Mesenchymal stem cell (in vitro differentiated cells and primary cell): ENCODE measurements around the gene PPP1R9B.

Experiments used
- DNase-seq: peaks from one replicate; pipeline ENCODE4 v3.0.0-alpha.2; 2013
- H2AFZ ChIP-seq: one replicate; pipeline ENCODE4 v1.6.1; 2013; ENCODE audit warnings: low read depth, mild to moderate bottlenecking, control low read depth, inconsistent platforms, low read length, moderate library complexity
- H2AK5ac ChIP-seq: 2 replicates; pipeline ENCODE4 v1.6.1; 2013; ENCODE audit warnings: low read length, moderate library complexity, mild to moderate bottlenecking, inconsistent platforms; ENCODE audit not compliant: severe bottlenecking
- H2BK120ac ChIP-seq: one replicate; pipeline ENCODE4 v1.6.1; 2013; ENCODE audit warnings: low read depth, mild to moderate bottlenecking, inconsistent platforms, low read length, moderate library complexity
- H2BK12ac ChIP-seq, 2 experiments: one replicate each; pipeline ENCODE4 v1.6.1; 2013; ENCODE audit warnings: inconsistent platforms in 2 of 2, low read length in 2 of 2, mild to moderate bottlenecking in 2 of 2, moderate library complexity in 2 of 2, control low read depth in 1 of 2
- H2BK15ac ChIP-seq: one replicate; pipeline ENCODE4 v1.6.1; 2013; ENCODE audit warnings: mild to moderate bottlenecking, low read depth, inconsistent platforms; ENCODE audit not compliant: poor library complexity, severe bottlenecking
- H2BK5ac ChIP-seq: 2 replicates; pipeline ENCODE4 v1.6.1; 2013; ENCODE audit warnings: low read depth, mild to moderate bottlenecking, low read length, control low read depth, inconsistent platforms; ENCODE audit not compliant: poor library complexity, severe bottlenecking
- H3K14ac ChIP-seq, 2 experiments: one replicate each; pipeline ENCODE4 v1.6.1; 2013; ENCODE audit warnings: inconsistent platforms in 2 of 2, low read length in 2 of 2, control low read depth in 1 of 2, mild to moderate bottlenecking in 1 of 2, moderate library complexity in 1 of 2
- H3K18ac ChIP-seq, 2 experiments: one replicate each; pipeline ENCODE4 v1.6.1; 2013; ENCODE audit warnings: inconsistent platforms in 2 of 2, low read length in 2 of 2, control low read depth in 1 of 2, low read depth in 1 of 2, mild to moderate bottlenecking in 1 of 2
- H3K23ac ChIP-seq, 2 experiments: one replicate each; pipeline ENCODE4 v1.6.1; 2013; ENCODE audit warnings: inconsistent platforms in 2 of 2, low read length in 2 of 2, mild to moderate bottlenecking in 2 of 2, moderate library complexity in 2 of 2, control low read depth in 1 of 2
- H3K27ac ChIP-seq: 2 replicates; pipeline ENCODE4 v1.5.1; 2013; ENCODE audit warnings: mild to moderate bottlenecking, moderate library complexity, low read length, control low read depth, inconsistent platforms; ENCODE audit not compliant: poor library complexity, severe bottlenecking
- H3K27me3 ChIP-seq, 2 experiments: 2 replicates each; pipeline versions ENCODE4 v1.6.1 to v1.7.0; 2013; ENCODE audit warnings: low read length in 2 of 2, mild to moderate bottlenecking in 2 of 2, moderate library complexity in 2 of 2, control low read depth in 1 of 2, inconsistent platforms in 1 of 2; ENCODE audit not compliant: control insufficient read depth in 1 of 2, insufficient read depth in 1 of 2
- H3K36me3 ChIP-seq, 2 experiments: 2 replicates each; pipeline versions ENCODE4 v1.6.1 to v1.7.0; 2013; ENCODE audit warnings: low read length in 2 of 2, control low read depth in 1 of 2, inconsistent platforms in 1 of 2, low read depth in 1 of 2, mild to moderate bottlenecking in 1 of 2; ENCODE audit not compliant: insufficient read depth in 2 of 2, control insufficient read depth in 1 of 2
- H3K4ac ChIP-seq, 2 experiments: one replicate each; pipeline ENCODE4 v1.6.1; 2013; ENCODE audit warnings: inconsistent platforms in 2 of 2, low read length in 2 of 2, mild to moderate bottlenecking in 2 of 2, moderate library complexity in 2 of 2, control low read depth in 1 of 2, low read depth in 1 of 2
- H3K4me1 ChIP-seq: 2 replicates; pipeline ENCODE4 v1.6.1; 2013; ENCODE audit warnings: low read depth, low read length, control low read depth; ENCODE audit not compliant: control insufficient read depth, insufficient read depth
- H3K4me2 ChIP-seq: 2 replicates; pipeline ENCODE4 v1.6.1; 2013; ENCODE audit warnings: low read length, mild to moderate bottlenecking, inconsistent platforms; ENCODE audit not compliant: poor library complexity, severe bottlenecking
- H3K4me3 ChIP-seq, 2 experiments: 2 replicates each; pipeline versions ENCODE4 v1.5.1 to v1.7.0; 2013; ENCODE audit warnings: low read length in 2 of 2, mild to moderate bottlenecking in 2 of 2, control low read depth in 1 of 2, low read depth in 1 of 2; ENCODE audit not compliant: insufficient read depth in 1 of 2
- H3K79me1 ChIP-seq: replicated peaks from 2 replicates; pipeline ENCODE4 v1.6.1; 2013; ENCODE audit warnings: mild to moderate bottlenecking, control low read depth, low read length, inconsistent platforms; ENCODE audit not compliant: poor library complexity, severe bottlenecking
- H3K9ac ChIP-seq: 2 replicates; pipeline ENCODE4 v1.7.0; 2013; ENCODE audit warnings: mild to moderate bottlenecking, low read length, moderate library complexity
- H3K9me3 ChIP-seq: 2 replicates; pipeline ENCODE4 v1.7.0; 2013; ENCODE audit warnings: mild to moderate bottlenecking, low read length; ENCODE audit not compliant: control insufficient read depth
- H4K8ac ChIP-seq: one replicate; pipeline ENCODE4 v1.6.1; 2013; ENCODE audit warnings: inconsistent platforms, mild to moderate bottlenecking, low read length, moderate library complexity
- H4K91ac ChIP-seq: one replicate; pipeline ENCODE4 v1.6.1; 2013; ENCODE audit warnings: mild to moderate bottlenecking, low read length, inconsistent platforms
- WGBS: methylation state at CpG from one replicate; pipeline ENCODE4 v1.1.7; 2013; ENCODE audit warnings: mixed read lengths; 5-methylcytosine and 5-hydroxymethylcytosine counted together

Gene PPP1R9B

GRCh38 chr17:50087912-50088405 lies 62.5 kb downstream of the PPP1R9B start:
- 90% methylated on average over 18 of the region's 19 CpGs for WGBS
- Histone ChIP-seq H2AFZ (no peak overlapping the region), H3K27me3 (no peaks in the 10 kb centered on the region)

GRCh38 chr17:50087246-50087911 lies 63.1 kb downstream of the PPP1R9B start:
- peak; percentile 73 for DNase-seq
- Histone ChIP-seq H3K18ac (peak overlapping the region in 1 of 2 experiments; percentile 11), H3K4me1 (peaks cover 7% of the 10 kb centered on the region), H3K27me3 (no peaks in the 10 kb centered on the region), H4K8ac (peak overlapping the region; percentile 76), H3K27ac (peak overlapping the region; percentile 61), H4K91ac (no peak overlapping the region), H3K23ac (no peak overlapping the region), H3K36me3 (peaks cover 45 to 69% of the 10 kb centered on the region in 2 experiments), H3K4ac (no peak overlapping the region), H2BK5ac (peak overlapping the region; percentile 49), H3K14ac (no peak overlapping the region), H3K4me2 (no peak overlapping the region), H2AK5ac (no peak overlapping the region), H3K79me1 (peaks cover 16% of the 10 kb centered on the region), H2BK120ac (no peak overlapping the region), H3K4me3 (no peak overlapping the region), H2BK12ac (peak overlapping the region in 1 of 2 experiments; percentile 54), H3K9me3 (no peaks in the 10 kb centered on the region), H2AFZ (no peak overlapping the region), H2BK15ac (no peak overlapping the region), H3K9ac (peak overlapping the region; percentile 62)
- 66% methylated on average over 10 of the region's 10 CpGs for WGBS

More at GRCh38 chr17:50087912-50088405, 62.5 kb downstream of the PPP1R9B start:
- H3K14ac ChIP-seq: no peak overlapping the region
- no peak overlapping the region for H3K18ac ChIP-seq
- H2BK15ac ChIP-seq: no peak overlapping the region
- no peak overlapping the region for H2AK5ac ChIP-seq
- no peak overlapping the region for H3K4ac ChIP-seq
- peak overlapping the region; percentile 62 for H3K9ac ChIP-seq
- H3K9me3 ChIP-seq: no peaks in the 10 kb centered on the region
- H3K23ac ChIP-seq: no peak overlapping the region
- H4K8ac ChIP-seq: no peak overlapping the region
- H3K4me2 ChIP-seq: no peak overlapping the region
- DNase-seq: no peak
- peaks cover 16% of the 10 kb centered on the region for H3K79me1 ChIP-seq
- no peak overlapping the region for H2BK120ac ChIP-seq
- peaks cover 39 to 68% of the 10 kb centered on the region in 2 experiments for H3K36me3 ChIP-seq
- H3K4me1 ChIP-seq: peaks cover 7% of the 10 kb centered on the region
- no peak overlapping the region for H2BK5ac ChIP-seq
- no peak overlapping the region for H3K4me3 ChIP-seq
- peak overlapping the region in 1 of 2 experiments; percentile 54 for H2BK12ac ChIP-seq
- H4K91ac ChIP-seq: no peak overlapping the region
- peak overlapping the region; percentile 11 for H3K27ac ChIP-seq
